Fibroblast of lung (primary cell): ENCODE results near the gene TRAPPC3L. TPM values are rescaled to one million over a fixed set of nuclear protein-coding genes. Genes with fewer than 3 reads are reported as not detected.
A peak's percentile ranks its signal among the peaks of the same experiment; 100 is the strongest.

Experiments used
- DNase-seq, 2 donors: peaks; one replicate each; pipeline versions ENCODE4 v3.0.0 to v3.0.0-alpha.2; 2010; ENCODE audit warnings: low read depth in 2 of 2
- H2AFZ ChIP-seq: 2 replicates; pipeline ENCODE4 v1.5.1; 2012; ENCODE audit warnings: low read length, control low read depth, inconsistent platforms
- H3K27ac ChIP-seq: 2 replicates; pipeline ENCODE4 v1.5.1; 2011; ENCODE audit warnings: low read length, control low read depth; ENCODE audit not compliant: insufficient read depth
- H3K27me3 ChIP-seq: 2 replicates; pipeline ENCODE4 v1.5.1; 2011; ENCODE audit warnings: mild to moderate bottlenecking, low read length; ENCODE audit not compliant: control insufficient read depth, insufficient read depth
- H3K36me3 ChIP-seq: 2 replicates; pipeline ENCODE4 v1.5.1; 2011; ENCODE audit warnings: low read length; ENCODE audit not compliant: control insufficient read depth, insufficient read depth
- H3K4me1 ChIP-seq: 2 replicates; pipeline ENCODE4 v1.5.1; 2011; ENCODE audit warnings: low read length; ENCODE audit not compliant: control insufficient read depth, insufficient read depth; ENCODE audit errors: extremely low read depth
- H3K4me2 ChIP-seq: 2 replicates; pipeline ENCODE4 v1.5.1; 2011; ENCODE audit warnings: low read length, control low read depth; ENCODE audit not compliant: insufficient read depth; ENCODE audit errors: extremely low read depth
- H3K4me3 ChIP-seq, 4 experiments: fragments of 200-600 bp in 1 of 4; sonication (generic) in 1 of 4; replicated peaks in 1 of 4; 2 replicates each; pipeline ENCODE4 v1.5.1; 2011 to 2016; ENCODE audit warnings: low read length in 4 of 4, low read depth in 3 of 4, mild to moderate bottlenecking in 3 of 4, control low read depth in 2 of 4, inconsistent platforms in 1 of 4, mixed read lengths in 1 of 4; ENCODE audit not compliant: insufficient read depth in 1 of 4; ENCODE audit errors: control extremely low read depth in 1 of 4
- H3K79me2 ChIP-seq: 2 replicates; pipeline ENCODE4 v1.5.1; 2012; ENCODE audit warnings: mild to moderate bottlenecking, low read length, inconsistent platforms; ENCODE audit not compliant: control insufficient read depth, insufficient read depth
- H3K9ac ChIP-seq: 2 replicates; pipeline ENCODE4 v1.5.1; 2011; ENCODE audit warnings: mild to moderate bottlenecking, low read length, control low read depth; ENCODE audit not compliant: insufficient read depth
- H3K9me3 ChIP-seq: 2 replicates; pipeline ENCODE4 v1.5.1; 2012; ENCODE audit warnings: low read depth, low read length; ENCODE audit not compliant: control insufficient read depth, insufficient read depth
- H4K20me1 ChIP-seq: 2 replicates; pipeline ENCODE4 v1.5.1; 2011; ENCODE audit warnings: low read length; ENCODE audit not compliant: control insufficient read depth, insufficient read depth; ENCODE audit errors: extremely low read depth
- CTCF ChIP-seq, 2 donors: IDR thresholded peaks in 1 of 2; conservative IDR thresholded peaks in 1 of 2; 1 replicate in 1 of 2; 2 replicates in 1 of 2; pipeline ENCODE4 v1.5.1; 2011 to 2012; ENCODE audit warnings: low read length in 2 of 2, control low read depth in 1 of 2, inconsistent platforms in 1 of 2, low read depth in 1 of 2, mild to moderate bottlenecking in 1 of 2
- EZH2 ChIP-seq: IDR thresholded peaks from 2 replicates; pipeline ENCODE4 v1.5.1; 2012; ENCODE audit warnings: low read length, control low read depth, mild to moderate bottlenecking; ENCODE audit errors: missing control alignments
- polyA plus RNA-seq, 2 donors: library from polyadenylated mRNA; depleted of rRNA in 1 of 2; stranded (reverse) in 1 of 2; unstranded in 1 of 2; fragments of >200 nt; gene quantifications; 2 replicates each; pipeline ENCODE4 v1.2.1, GENCODE V29; 2011 to 2012; ENCODE audit warnings: missing spikeins in 1 of 2
- total RNA-seq: library from RNA; depleted of rRNA; stranded (reverse); fragments of >200 nt; gene quantifications from 2 replicates; pipeline ENCODE4 v1.2.1, GENCODE V29; 2014

Gene TRAPPC3L
- total and polyA plus RNA-seq, 2 donors (not counting 1 experiment from before 2014, with no cell fraction given), result under 0.01 to 0.05 TPM

- peak; percentile 41 to 71 for DNase-seq
Observed at GRCh38 chr6:116530436-116530835, 15.0 kb downstream of the TRAPPC3L start.

GRCh38 chr6:116529466-116530290 is 15.8 kb downstream of the TRAPPC3L start:
- Histone ChIP-seq H3K4me2 (no peak overlapping the region), H2AFZ (no peak overlapping the region), H3K79me2 (no peaks in the 10 kb centered on the region), H3K9me3 (no peaks in the 10 kb centered on the region), H3K36me3 (no peaks in the 10 kb centered on the region), H3K9ac (no peak overlapping the region), H3K27ac (no peak overlapping the region), H4K20me1 (no peaks in the 10 kb centered on the region), H3K27me3 (no peaks in the 10 kb centered on the region), H3K4me1 (peaks cover 3% of the 10 kb centered on the region), H3K4me3 (no peak overlapping the region)
- DNase-seq, result peak in 1 of 2 donors; percentile 20
- TF ChIP-seq CTCF (conservative IDR thresholded peaks at IDR 0.05 in 1 of 2, IDR thresholded peaks at IDR 0.05 in 1 of 2; ENCODE audit: low read depth in 1 of 2, low read length in 2 of 2) (no peak), EZH2 (no peak)

More at GRCh38 chr6:116530436-116530835, 15.0 kb downstream of the TRAPPC3L start:
- H4K20me1 ChIP-seq, result no peaks in the 10 kb centered on the region
- peaks cover 3% of the 10 kb centered on the region for H3K4me1 ChIP-seq
- H3K27ac ChIP-seq, result no peak overlapping the region
- TF ChIP-seq CTCF (conservative IDR thresholded peaks at IDR 0.05 in 1 of 2, IDR thresholded peaks at IDR 0.05 in 1 of 2; ENCODE audit: low read depth in 1 of 2, low read length in 2 of 2) (no peak), EZH2 (no peak)
- H3K27me3 ChIP-seq, result no peaks in the 10 kb centered on the region
- H3K4me2 ChIP-seq, result no peak overlapping the region
- H3K79me2 ChIP-seq, result no peaks in the 10 kb centered on the region
- no peaks in the 10 kb centered on the region for H3K9me3 ChIP-seq
- no peak overlapping the region for H3K4me3 ChIP-seq
- H3K36me3 ChIP-seq, result no peaks in the 10 kb centered on the region
- H3K9ac ChIP-seq, result no peak overlapping the region
- H2AFZ ChIP-seq, result no peak overlapping the region

GRCh38 chr6:116528780-116529179 is 16.7 kb downstream of the TRAPPC3L start:
- H2AFZ ChIP-seq, result peak overlapping the region; percentile 22
- no peak overlapping the region for H3K4me3 ChIP-seq
- no peak for TF ChIP-seq EZH2
- no peak for TF ChIP-seq CTCF (conservative IDR thresholded peaks at IDR 0.05 in 1 of 2, IDR thresholded peaks at IDR 0.05 in 1 of 2; ENCODE audit: low read depth in 1 of 2, low read length in 2 of 2)
- no peaks in the 10 kb centered on the region for H3K79me2 ChIP-seq
- no peaks in the 10 kb centered on the region for H3K9me3 ChIP-seq
- H4K20me1 ChIP-seq, result no peaks in the 10 kb centered on the region
- peak in 1 of 2 donors; percentile 58 for DNase-seq
- H3K36me3 ChIP-seq, result no peaks in the 10 kb centered on the region
- peaks cover 3% of the 10 kb centered on the region for H3K4me1 ChIP-seq
- no peak overlapping the region for H3K9ac ChIP-seq
- no peak overlapping the region for H3K4me2 ChIP-seq
- no peaks in the 10 kb centered on the region for H3K27me3 ChIP-seq
- no peak overlapping the region for H3K27ac ChIP-seq
